ENCODE results near the gene PAEP. TPM values are rescaled to one million over a fixed set of nuclear protein-coding genes. Genes with fewer than 3 reads are reported as not detected.

PAEP gene
- total RNA-seq, 1 experiment from 2014 or later = not detected

GRCh38 chr9:135612981-135613910 is 51.7 kb downstream of the PAEP start:
- no peak for DNase-seq (ENCODE audit: low read depth)

DNA sequence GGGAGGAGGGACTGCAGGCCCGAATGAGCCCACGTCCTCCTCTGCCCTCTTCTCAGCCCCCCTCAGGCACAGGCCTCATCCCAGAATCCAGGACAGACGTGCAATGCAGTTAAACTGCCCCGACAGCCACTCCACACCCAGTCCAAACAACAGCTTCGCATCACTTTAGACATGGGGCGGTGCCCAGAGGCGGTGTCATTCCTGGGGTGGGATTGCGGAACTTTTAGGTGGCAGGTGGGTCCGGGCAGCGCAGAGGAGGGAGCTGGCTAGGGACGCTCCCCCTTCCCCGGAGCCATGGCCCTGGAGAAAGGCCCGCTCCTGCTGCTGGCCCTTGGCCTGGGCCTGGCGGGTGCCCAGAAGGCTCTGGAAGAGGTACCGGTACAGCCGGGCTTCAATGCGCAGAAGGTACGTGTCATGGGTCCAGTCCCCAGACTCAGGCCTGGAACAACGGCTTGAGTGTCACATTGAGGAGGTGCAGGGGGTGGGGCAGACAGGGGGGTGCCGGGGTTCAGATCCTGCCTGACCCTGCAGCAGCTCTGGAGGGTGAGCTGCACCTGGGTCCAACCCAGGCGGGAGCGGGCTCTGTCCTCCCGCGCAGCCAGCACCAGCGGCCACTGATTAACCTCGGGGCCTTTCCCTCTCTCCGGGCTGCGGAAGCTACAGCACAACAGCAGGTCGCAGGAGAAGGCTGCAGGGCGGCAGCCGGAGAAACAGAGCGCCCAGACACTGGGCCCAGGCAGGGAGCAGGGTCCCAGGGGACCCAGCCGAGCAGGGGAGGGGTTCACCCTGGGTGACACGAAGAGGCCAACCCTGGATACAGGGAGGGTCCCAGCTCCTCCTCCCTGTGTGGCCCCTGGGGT is 52.6 kb downstream of the PAEP start:
- DNase-seq (ENCODE audit: low read depth) = no peak

DNA sequence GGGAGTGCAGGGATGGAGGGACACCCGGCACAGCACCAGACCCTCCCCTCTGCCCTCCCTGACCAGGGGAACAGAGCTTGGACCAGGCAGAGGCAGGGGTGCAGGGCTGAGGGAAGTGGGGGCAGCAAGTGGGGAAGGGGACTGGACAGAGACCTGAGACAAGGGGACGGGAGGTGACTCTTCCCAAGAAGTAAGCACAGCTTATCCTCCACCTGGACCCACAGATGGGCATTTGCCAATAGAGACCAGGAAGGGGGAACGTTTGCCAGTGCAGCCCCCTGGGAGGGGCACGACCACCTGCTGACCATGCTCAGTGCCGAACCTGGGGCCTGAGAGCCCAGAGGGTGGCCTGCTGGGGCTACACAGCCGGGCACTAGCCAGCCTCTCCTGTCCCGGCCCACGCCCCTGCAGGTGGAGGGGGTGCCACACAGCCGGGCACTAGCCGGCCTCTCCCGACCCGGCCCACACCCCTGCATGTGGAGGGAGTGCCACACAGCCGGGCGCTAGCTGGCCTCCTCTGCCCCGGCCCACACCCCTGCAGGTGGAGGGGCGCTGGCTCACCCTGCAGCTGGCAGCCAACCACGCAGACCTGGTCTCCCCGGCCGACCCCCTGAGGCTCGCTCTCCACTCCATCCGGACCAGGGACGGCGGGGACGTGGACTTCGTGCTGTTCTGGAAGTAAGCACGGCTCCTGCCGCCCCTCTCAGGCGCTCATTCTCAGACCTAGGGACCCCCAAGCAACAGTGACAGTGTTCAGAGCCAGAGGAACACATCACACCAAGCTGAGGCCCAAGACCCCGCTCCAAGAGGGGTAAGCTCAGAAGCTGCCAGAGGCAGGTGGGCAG is 53.5 kb downstream of the PAEP start:
- DNase-seq (ENCODE audit: low read depth) = no peak

DNA sequence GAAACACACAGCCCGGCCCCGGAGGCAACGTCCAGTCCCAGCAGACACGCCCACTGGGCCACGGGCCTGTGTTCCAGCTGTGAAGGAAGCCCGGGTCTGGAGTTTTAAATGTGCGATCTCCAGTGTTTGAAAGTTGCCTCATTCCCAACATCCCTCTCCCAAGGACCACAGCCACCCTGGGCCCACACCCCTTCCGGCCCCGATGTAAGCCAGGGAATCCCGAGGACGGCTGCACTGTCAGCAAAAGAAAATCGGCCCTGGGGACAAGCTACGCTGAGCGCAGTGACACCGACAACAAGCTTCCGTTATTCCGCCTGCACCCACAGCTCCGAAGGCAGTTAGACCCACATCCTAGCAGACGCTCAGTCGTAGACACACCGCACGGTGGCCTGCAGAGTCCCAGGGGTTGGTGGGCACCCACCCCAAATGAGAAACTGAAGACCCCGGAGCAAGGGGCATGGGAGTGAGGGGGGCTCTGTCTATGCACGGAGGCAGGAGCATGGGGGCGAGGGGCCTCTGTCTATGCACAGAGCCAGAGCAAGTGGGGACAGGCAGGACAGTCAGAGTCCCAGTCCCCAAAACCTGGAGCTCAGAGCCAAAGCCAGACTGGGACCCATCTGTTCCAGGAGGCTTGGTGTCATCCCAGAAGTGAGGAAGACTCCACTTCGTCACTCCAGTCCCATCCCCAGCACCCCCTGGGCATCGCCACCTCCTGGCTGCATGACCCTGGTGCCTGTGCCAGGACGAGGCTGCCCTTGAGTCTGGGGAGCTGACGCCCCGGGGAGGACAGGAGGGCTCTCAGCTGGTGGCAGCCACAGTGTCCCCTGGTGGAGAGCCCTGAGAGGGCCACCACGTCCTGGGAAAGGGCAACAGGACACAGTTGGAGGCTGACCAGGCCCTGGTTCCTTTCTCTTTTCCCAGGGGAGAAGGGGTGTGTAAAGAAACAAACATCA is 54.4 kb downstream of the PAEP start:
- no peak for DNase-seq (ENCODE audit: low read depth)

Other genes with a start within 250 kb of the PAEP start
- 8.1 and 9.2 TPM in 2 replicates for gene PPP1R26, start 82.0 kb upstream of the PAEP start, total RNA-seq (2014; rRNA removed)
- 52.3 and 54.2 TPM in 2 replicates for gene MRPS2, start 61.1 kb upstream of the PAEP start, total RNA-seq (2014; rRNA removed)
- gene LCN1, start 40.3 kb upstream of the PAEP start, total RNA-seq (2014; rRNA removed) = not detected in 2 replicates
- gene OBP2A, start 15.6 kb upstream of the PAEP start, total RNA-seq (2014; rRNA removed) = not detected in 2 replicates
- not detected in 2 replicates for gene GLT6D1, start 77.8 kb downstream of the PAEP start, total RNA-seq (2014; rRNA removed)
- gene LCN9, start 101.6 kb downstream of the PAEP start, total RNA-seq (2014; rRNA removed) = not detected in 2 replicates
- gene SOHLH1, start 137.7 kb downstream of the PAEP start, total RNA-seq (2014; rRNA removed) = not detected in 2 replicates
- not detected in 2 replicates for gene KCNT1, start 140.4 kb downstream of the PAEP start, total RNA-seq (2014; rRNA removed)